ENCODE results near the gene APP. TPM values are rescaled to one million over a fixed set of nuclear protein-coding genes. Genes with fewer than 3 reads are reported as not detected.
A peak's percentile ranks its signal among the peaks of the same experiment; 100 is the strongest.
"Not testable (repeated sequence)": the region's sequence is repeated elsewhere in the genome, so short reads cannot be mapped to it uniquely, and the experiment has no call there.

Gene APP
- polyA plus RNA-seq, 10 donors = 214 to 457 (median 289) TPM

- DNase-seq = no peak
These were observed 64.8 kb downstream of the APP start for GRCh38 chr21:26105819-26106218.

GRCh38 chr21:26100573-26100972, 70.0 kb downstream of the APP start:
- no peak for DNase-seq

GRCh38 chr21:26099610-26100219, 70.9 kb downstream of the APP start:
- peak in 1 of 3 donors; percentile 41 for DNase-seq

DNA sequence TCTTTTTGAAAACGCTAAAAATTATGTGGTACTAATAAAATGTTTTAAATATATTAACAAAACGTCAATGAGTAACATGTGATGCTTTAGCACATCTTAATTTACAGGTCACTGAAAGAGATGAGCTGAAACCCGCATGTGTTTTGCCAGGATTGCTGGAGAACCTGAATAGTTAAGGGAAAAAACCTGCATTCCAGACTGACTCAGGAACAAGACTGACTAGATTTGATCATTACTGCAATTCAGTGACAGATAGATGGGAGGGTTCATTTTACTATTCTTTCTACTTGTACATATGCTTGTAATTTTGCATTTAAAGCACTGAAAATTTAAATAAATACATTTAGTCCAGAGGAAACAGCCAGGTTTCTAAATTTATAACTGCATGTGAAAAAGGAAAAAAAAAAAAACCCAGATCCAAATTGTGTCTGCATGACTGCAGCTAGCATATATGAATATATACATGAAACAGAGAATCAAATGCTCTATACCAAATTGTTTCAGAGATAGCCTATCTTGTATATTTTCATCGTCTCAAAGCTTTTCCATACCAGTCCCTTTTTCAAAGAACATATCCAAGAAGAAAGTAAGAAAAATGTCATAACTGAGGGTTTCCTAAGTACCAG, 71.7 kb downstream of the APP start:
- DNase-seq = no peak

DNA sequence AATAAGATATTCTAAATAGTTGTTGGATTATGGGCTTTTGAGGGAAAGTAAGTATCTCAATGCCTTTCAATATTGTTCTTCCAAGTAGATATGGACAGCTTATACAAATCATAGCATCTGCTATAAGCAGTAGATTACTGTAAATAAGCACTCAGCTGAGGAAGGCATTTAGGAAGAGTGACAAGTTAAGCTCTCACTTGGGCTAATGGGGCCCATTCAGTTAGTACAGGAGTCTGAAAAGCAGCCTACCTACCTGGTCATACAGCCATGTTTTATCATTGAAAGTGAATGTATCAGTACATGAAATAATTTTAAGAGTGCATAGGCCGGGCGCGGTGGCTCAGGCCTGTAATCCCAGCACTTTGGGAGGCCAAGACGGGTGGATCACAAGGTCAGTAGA, 73.1 kb downstream of the APP start:
- no peak for DNase-seq

- DNase-seq = no peak
These were observed 73.8 kb downstream of the APP start for GRCh38 chr21:26096494-26097371.

- DNase-seq = no peak
These were observed 75.4 kb downstream of the APP start for GRCh38 chr21:26095131-26095530.

- no peak for DNase-seq
These were observed 77.4 kb downstream of the APP start for GRCh38 chr21:26093122-26093521.

DNA sequence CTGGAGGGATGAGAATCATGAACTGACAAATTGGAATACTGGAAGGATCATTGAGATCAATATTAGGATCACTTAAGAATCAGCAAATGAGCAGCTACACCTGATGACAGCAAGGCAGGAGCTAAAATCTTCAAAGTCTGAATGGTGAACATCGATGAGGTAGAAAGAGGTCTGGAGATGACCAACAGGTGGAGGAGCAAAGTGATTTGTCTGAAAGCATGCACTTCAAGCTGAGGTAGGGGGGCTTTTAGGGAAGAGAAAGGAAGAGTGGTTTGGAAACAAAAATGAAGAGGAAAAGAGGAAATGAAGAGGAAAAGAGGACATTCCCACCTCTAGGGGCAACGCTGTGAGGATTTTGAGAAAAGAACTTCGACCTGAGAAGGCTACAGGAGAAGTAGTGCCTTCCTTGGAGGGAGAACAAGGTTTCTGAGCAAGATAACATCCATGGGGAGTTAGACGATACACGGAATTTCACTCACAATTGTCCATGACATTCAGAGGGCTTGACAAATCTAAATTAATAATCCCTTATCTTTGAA, 79.0 kb downstream of the APP start:
- no peak for DNase-seq

- DNase-seq = no peak
These were observed 80.8 kb downstream of the APP start for GRCh38 chr21:26089730-26090129.

GRCh38 chr21:26087223-26087918, 83.2 kb downstream of the APP start:
- no peak for DNase-seq

DNA sequence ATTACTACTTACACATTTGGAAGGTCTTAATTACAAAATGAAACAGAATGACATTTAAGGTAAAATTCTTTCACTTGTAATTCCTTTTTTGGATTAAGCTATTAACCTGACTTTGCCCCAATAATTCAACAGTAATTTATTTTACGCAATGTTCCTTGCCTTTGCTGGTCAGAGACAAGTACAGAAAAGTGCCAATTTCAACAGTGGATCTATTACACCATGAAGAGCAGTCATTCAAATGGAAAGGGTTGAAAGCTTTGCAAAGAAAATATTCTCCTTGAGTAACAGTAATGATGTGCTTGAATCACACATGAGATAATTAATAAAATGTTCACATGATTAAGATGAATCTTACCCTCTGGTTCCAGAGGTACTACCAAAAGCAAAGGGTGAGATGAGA, 84.7 kb downstream of the APP start:
- DNase-seq = no peak

GRCh38 chr21:26085127-26085526, 85.4 kb downstream of the APP start:
- DNase-seq = no peak

- no peak for DNase-seq
These were observed 88.0 kb downstream of the APP start for GRCh38 chr21:26082549-26082948.

DNA sequence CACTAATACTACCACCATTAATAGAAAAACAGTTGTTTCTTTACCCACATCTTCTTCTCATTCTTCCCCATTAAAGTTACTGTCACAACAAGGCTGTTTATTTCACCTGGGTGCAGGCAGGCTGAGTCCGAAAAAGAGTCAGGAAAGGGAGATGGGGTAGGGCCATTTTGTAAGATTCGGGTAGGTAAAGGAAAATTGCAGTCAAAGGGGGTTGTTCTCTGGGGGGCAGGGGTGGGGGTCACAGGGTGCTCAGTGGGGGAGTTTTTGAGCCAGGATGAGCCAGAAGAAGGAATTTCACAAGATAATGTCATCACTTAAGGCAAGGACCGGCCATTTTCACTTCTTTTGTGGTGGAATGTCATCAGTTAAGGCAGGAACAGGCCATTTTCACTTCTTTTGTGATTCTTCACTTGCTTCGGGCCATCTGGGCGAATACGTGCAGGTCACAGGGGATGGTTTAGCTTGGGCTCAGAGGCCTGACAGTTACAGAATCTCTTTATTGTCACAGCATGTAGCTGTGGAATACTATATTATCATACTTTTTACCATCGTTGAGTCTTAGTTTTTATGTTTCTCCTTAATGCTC, 89.3 kb downstream of the APP start:
- DNase-seq = not testable (repeated sequence)

DNA sequence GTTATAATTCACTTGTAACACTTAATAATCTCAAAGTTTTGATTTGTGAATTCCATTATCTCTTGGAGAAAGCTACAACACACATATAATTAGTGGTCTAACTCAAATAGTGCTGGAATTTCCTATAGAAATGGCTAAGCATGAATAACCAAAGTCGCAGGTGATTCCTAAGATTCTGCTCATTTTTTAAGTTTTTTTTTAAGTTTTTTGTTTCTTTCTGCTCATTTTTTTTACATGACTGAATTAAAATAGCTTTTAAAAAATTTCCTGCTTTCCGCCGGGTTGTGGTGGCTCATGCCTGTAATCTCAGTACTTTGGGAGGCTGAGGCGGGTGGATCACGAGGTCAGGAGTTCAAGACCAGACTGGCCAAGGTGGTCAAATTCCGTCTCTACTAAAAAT, 90.4 kb downstream of the APP start:
- DNase-seq = no peak

DNA sequence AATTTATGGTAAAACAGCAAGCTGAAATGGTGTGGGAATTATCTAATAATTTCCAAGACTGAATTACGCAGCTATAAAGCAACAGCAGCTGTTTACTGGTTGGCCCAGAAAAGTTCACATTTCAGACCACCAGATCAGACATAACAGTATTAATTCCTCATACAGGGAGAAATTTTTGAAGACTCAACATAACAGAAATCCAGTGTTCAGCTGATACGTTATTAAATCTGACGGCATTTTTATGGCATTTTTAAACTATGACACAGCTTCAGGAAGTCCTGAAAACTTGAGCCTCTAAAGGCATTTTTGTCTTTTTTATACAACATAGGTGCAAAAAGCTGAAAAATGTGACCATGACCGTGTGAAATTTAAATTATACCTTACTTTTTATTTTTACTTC, 91.2 kb downstream of the APP start:
- DNase-seq = peak in 1 of 3 donors; percentile 18

GRCh38 chr21:26077521-26077920, 93.0 kb downstream of the APP start:
- peak in 1 of 3 donors; percentile 32 for DNase-seq

DNA sequence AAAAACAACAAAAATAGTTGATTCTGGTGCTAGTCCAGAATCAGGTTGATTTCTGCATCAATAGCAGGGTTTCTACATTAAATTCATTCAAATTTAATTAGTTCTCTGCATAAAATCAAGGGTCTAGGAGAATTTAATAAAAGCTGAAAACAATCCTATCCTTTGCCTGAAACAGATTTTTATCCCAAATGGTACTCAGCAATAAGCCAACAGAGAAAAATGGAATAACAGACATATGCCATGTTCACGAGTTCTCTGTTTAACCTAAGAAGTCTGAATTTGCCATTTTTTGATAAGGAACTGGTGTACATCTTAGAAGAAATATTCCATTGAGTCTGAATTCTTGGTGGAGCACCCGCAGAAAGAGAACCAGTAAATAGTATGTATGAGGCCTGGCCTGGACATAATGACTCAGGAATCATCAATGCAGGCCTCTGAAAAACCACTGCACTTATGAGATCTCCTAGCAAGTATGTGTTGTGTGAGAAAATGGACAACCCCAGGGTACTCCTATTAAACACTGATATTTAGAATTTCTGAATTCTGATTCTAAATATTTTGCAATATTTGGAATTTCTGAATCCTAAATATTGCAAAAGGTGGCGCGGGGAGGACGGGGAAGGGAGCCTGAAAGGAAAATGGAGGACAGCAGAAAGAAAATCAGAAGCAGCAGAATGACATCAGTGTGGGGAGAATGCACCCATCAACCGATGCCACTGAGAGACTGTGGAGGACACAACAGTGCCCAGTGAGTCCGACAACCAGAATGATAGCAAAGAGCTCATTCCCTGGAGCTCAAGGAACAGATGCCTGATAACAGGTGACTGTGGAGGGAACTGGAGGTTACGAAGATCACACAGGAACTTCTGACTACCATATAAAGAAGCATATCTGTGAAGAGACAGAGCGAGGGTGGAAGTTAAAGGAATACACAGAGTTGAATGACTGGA, 97.6 kb downstream of the APP start:
- DNase-seq = peak in 1 of 3 donors; percentile 19

GRCh38 chr21:26070822-26071425, 99.6 kb downstream of the APP start:
- DNase-seq = peak; percentile 49 to 72 (median 57)
